SW 1271 (cell line): Measurements from ENCODE around the gene DTNBP1.

Experiments
- DNase-seq, 2 experiments: peaks; one replicate each; lab custom pipeline; 2025; lab: John Stamatoyannopoulos, UW

DTNBP1 gene

DNA sequence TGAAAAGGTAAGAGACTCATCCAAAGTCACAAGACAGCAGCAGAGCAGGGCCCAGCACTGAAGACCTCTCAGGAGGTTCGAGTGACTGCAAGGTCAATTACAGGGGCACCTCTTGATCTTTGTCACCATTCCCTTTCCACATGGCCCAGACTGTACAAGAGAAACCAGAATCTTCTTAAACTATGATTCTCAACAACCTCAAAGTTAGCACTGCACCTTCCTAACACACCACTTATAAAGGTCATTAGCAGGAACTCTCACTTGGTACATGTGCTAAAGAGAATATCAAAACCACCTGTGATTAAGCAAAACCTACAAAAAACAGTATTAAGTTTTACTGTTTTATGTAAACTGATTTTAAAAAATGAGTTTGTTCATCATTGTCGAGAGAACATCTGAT lies 70.2 kb downstream of the DTNBP1 start:
- no peak for DNase-seq

DNA sequence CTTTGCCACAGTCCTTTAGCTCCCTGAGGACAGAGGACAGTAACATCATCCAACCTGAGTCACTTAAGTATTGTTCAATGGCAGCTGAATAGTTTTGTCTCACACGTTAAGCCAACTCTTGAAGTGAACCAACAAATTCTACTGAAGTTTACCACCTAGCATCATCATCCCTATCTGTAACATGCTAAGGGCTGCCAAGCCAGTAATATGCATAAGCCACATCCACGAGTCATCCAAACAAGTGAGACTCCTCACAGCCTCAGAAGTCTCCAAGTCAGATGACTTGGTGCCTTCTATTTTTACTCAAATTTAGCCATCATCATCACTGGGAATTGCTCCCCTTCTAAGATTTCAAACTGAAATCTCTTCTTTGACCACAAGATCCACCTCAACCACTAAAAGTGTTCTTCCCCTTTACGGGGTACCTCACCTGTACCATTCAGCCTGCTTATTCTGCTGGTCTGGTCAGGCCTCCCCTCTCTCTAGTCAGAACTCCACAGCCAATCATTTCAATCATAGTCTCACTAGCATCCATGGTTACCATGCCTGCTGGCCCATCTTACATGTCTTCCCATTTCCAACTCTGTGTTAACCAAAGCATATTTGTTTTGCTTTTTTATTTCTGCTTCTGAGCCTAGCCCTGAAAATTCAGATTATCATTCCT lies 73.7 kb downstream of the DTNBP1 start:
- DNase-seq, result no peak

DNA sequence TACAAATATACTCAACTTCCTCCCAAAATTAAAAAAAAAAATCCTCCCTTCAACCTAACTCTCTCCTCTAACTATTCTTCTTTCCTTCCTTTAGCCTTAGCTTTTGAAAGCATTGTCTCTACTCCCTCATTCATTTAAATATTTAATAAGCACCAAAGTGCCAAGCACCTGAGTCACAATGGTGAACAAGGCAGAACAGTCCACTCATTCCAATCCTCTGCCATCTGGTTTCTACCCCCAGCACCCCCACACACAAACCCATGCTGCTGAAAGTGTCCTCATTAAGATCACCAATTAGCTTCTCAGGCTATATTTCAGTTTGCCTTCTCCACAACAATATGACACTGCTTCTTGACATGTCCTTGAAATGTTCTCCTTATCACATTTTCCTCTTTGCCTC lies 76.3 kb downstream of the DTNBP1 start:
- no peak for DNase-seq

DNA sequence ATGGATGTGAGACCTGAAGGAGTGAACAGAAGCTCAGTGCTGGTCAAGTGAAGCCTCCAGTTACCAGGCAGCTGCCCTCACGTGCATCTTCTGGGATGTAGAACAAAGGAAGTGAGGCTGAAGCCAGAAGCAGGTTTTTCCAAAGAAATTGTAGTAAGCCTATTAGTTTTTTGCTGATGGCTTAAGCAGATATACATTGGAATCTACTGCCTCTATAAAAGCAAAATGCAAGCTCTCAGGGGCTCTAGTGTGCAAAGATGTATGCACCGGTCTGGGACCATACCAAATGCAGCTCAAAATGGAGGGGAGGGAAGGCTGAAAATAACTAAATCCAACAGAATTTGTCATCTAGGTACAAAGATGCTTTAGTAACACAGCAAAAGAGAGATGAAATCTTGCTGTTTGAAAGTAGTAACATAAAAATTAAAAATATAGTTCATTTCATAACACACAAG lies 77.0 kb downstream of the DTNBP1 start:
- DNase-seq, result no peak

DNA sequence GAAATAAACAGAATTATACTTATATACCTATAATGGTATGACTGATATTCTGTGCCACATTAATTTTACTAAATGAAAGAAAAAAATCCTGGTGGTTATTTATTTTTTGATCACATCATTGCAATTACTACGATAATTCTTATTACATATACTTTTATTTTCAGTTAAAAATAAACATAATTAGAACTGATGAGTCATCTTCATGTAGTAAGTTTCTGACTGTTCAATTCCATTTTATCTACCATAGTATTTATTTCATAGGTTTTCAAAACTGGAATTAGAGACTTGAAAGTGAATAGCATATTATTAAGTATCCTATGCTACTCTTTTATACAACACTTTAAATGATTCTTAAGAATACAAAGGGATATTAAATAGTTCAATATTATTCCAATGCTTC lies 80.3 kb downstream of the DTNBP1 start:
- no peak for DNase-seq

DNA sequence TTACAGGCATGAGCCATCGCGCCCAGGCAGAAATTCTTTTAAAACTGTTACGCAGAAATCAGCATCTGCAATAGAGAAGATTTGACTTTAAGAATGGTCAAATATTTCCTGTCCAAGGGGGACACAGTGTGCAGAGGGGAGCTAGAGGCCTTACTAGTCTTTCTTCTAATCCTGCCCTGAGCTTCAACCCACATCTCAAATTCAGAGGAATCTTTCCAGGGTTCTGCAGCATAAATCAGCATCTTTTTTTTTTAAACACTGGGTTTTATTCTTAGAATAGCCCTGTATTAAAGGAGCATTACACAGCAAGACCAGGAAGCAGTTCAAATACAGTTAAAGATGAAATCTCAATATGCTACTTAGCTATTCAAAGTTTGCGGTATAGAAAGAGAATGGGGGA lies 81.1 kb downstream of the DTNBP1 start:
- no peak for DNase-seq

DNA sequence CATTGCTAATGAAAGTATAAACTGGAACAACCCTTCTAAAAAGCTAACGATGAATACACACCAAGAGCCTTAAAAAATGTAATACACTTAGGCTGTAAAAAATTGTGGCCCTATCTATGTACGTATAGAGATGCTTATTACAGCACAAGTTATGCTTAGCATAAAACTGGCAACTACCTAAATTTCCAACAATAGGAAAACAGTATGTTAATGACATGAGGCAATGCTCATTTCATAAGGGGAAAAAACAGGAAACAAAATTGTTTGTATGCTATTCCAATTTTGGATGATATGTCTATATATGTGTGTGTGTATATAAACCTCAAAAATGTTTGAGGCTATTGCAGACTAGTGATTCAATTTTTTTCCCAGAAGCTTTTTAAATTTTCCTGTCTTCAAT lies 82.5 kb downstream of the DTNBP1 start:
- DNase-seq, result no peak

DNA sequence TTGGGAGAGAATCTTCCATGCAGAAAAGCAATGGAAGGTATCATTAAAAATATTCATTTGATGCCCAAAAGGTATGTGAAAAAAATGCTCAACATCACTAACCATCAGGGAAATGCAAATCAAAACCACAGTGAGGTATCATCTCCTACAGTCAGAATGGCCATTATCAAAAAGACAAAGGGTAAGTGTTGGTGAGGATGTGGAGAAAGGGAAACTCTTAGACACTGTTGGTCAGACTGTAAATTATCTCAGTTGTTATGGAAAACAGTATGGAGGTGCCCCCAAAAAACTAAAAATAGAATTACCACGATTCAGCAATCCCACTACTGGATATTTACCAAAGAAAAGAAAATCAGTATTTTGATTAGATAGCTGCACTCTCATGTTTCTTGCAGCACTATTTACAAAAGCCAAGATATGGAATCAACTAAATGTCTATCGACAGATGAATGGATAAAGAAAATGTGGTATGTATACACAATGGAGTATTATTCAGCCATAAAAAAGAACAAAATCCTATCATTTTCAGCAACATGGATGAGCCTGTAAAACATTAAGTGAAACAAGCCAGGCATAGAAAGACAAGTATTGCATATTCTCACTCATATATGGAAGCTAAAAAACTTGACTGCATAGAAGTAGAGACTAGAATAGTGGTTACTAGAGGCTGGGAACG lies 84.0 kb downstream of the DTNBP1 start:
- DNase-seq, result no peak

DNA sequence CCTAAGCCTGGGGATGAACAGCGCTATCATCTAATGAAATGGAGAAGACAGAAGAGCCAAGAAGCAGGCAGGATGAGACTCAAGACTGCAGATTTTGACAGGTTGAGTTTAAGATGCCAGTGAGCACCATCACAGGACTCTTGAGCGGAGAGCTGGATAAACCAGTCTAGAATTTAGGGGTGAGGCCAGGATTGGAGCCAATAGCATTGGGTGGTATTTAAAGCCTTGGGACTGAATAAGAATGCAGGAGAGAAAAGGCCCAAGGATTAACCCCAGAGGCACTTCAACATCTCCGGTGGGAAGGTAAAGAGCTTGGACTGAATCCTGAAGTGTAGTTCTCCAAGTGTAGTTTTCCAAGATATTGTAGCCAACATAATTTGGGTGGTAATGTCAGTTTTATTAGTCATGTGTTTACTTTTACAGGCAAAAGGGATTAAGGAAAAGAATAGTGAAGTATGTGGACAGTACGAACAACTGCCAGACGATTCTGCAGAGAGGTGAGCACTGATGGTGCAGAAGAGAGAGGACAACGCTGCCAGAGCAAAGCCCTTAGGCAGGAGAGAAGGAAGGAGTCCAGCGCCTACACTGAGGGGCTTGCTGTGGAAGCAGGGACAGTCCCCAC lies 85.2 kb downstream of the DTNBP1 start:
- no peak for DNase-seq

DNA sequence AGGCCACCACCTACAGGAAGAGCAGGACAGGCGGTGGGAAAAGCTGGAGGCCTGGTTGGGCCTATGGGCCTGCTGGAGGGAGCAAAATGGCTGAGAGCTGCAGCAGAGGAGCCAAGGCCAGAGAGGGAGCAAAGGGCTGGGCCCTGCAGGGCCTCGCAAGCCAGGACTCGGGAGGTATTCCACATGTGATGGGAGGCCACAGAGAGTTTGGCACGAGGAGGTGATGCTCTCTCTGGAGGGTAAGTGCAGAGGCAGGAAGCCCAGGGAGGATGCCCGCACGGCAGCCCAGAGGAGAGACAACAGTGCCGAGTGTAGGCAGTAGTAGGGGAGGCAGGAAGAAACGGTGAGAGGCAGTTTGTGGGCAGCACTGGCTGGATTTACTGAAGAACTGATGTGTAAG lies 85.7 kb downstream of the DTNBP1 start:
- no peak for DNase-seq

DNA sequence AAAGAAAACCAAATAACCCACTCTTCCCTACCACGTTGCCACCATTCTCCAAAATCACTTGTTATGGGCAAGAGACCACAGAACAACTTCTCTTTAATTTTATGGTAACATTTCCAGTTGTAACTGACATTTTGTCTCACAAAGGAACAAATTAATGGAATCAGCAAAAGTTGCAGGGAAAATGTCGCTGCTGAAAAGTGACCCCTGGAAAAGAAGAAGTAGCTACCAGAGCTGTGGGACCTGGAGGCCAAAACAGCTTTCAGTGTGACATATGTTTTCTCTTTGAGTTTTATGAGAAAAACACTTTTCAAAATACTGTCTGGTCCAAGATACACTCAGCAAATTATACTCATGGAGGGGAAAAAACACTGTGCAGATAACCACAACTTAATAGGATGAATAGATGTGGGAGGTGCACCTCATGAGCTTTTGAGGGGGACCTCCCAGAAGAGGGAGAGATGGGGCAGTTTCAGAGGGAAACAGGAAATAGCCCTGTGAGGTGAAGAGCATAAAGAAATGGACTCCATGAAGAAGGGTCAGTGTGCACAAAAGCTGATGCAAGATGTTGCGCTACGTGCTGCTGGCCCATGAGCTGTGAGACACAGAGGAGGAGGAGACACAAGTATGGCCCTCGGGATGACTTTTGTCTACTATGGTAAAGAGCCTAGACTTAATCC lies 87.3 kb downstream of the DTNBP1 start:
- DNase-seq, result no peak

DNA sequence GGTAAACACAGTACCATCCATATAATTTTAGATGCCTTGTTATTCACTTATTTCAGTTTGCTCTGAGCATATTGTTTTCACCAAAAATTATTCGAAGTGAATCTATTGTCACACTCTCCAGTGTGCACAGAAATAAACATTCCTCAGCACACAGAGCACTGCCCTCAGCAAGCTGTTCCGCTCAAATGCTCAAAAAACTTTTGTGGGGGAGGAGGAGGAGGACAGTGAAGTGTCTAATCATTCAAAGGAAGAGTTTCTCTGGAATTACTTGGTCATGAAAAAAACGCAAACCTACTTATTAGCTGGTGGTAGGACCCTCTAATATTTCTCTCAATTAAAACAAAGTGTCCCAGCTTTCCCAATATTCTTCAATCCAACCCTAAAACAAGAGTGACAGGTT lies 88.3 kb downstream of the DTNBP1 start:
- DNase-seq, result no peak

DNA sequence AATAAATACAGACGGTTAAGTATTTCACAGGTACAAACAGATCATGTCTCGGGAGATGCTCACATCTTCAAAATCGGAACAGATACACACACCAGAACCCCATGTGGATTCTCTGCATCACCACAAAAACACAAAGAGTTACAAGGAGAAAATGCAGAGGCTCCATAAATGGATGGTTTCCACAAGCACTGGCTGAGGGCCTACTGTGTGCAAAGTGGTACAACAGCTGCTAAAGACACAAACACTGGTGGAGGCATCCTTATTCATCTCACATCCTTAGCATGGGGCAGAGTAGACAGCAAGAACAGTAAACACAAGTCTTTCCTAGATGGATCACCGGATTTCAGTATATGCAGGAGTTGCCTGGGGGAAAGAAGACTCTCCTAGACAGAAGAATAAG lies 88.8 kb downstream of the DTNBP1 start:
- no peak for DNase-seq

DNA sequence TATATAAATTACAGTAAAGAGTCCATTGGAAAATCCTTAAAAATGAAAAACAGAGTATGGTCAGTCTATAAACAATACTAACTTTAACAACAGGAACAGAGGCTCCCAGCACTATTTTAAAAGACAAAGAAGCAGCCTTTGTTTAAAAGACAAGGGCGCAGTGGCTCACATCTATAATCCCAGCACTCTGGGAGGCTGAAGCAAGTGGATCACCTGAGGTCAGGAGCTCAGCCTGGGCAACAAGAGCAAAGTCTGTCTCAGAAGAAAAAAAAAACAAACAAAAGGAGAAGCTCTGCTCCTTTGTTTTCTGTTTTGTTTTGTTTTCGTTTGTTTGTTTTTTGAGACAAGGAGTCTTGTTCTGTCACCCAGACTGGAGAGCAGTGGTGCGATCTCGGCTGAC lies 89.4 kb downstream of the DTNBP1 start:
- DNase-seq, result no peak

DNA sequence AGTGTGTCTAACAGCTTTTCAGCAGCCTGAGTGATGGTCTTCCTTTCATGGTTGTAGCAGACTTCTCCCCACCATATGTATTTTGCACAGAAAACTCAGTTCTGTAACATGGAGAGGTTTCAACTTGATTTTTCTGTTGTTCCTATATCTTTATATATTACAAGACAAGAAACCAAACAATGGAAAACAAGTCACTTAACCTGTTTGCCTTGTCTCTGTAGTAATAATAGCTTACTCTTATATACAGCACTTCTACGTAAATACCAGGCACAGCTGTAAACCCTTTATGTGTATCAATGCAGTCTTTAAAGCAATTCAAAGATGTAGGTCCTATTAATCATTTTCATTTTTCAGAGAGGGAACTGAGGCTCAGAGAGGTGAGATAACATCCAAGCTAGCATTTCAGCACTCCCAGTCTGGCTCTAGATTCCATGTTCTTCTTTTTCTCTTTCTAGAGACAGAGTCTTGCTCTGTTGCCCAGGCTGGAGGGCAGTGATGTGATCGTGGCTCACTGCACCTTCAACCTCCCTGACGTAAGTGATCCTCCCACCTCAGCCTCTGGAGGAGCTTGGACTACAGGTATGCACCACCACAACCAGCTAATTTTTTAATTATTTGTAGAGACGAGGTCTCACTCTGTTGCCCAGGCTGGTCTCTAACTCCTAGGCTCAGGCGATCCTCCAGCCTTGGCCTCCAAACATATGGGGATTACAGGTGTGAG lies 90.4 kb downstream of the DTNBP1 start:
- no peak for DNase-seq

DNA sequence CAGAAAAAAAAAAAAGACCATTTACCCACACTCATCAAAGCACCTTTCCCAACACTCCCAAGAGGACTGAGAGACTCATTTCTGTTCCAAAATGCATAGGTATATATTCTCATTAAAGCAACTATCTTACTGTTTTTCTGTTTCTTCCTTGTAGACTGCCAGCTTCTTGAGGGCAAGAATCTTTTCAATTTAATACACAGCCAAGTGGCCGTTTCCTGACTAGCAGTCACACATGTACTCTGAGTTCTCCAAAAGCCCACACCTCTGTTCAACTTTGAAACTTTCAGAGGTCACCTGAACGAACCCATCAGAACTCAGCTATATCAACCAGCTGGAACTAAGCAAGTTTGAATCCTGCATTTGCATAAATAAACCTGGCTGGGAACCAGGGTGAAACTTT lies 92.7 kb downstream of the DTNBP1 start:
- no peak for DNase-seq

DNA sequence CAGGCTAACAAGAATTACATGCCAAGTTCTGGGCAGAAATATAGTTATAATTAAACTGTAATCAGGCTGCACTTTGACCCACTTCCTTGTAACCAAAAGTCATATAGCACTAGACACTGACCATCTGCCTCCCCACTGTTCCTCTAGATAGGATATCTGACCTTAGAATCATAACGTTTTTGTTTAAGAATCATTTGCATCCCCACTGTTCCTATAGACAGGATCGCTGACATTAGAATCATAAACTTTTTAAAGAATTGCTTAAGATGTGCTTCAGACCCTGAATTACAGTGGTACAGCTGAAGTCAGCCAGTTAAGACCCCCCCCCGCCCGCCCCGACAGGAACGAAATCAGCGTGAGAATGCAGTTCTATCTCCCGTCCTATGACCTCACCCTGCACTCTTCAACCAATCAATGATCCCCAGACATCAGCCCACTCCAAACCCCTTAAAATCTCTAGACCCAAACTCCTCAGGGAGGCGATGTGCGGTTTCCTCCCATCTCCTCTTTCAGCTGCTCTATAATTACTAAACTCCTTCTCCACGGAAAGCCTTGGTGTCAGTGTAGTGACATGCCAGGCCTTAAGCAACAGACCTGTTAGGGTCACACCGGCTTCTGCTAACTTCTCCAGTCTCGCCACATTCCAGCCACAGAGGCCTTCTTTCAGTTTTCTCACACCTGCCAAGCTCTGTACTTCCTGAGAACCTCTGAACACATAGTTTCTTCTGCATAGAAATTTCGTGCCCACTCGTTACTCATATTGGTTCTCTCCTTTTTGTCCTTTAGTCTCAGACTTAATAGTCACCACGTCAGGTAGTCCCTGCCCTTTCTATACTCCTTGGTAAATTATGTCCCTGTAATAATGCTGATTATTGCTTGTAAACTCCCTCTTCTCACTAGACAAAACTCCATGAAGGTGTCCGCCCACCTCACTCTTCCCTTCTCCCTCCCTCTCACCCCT lies 93.5 kb downstream of the DTNBP1 start:
- DNase-seq, result no peak

DNA sequence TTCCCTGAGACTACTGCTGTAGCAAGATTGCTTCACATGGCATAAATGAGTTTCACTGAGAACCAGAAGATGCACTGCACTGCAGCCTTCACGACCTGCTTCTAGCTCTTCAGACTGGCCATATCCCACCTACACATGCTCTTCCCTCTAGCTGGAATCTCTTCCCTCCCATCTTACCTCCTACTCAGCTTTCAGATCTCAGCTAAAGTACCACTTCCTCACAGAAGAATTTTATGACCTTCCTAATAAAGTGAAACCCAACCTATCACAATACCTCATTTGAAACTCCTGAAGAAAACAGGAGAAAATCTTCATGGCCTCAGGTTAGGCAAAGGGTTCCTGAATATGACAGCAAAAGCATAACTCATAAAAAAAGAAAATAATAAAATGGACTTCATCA lies 99.9 kb downstream of the DTNBP1 start:
- no peak for DNase-seq

DNA sequence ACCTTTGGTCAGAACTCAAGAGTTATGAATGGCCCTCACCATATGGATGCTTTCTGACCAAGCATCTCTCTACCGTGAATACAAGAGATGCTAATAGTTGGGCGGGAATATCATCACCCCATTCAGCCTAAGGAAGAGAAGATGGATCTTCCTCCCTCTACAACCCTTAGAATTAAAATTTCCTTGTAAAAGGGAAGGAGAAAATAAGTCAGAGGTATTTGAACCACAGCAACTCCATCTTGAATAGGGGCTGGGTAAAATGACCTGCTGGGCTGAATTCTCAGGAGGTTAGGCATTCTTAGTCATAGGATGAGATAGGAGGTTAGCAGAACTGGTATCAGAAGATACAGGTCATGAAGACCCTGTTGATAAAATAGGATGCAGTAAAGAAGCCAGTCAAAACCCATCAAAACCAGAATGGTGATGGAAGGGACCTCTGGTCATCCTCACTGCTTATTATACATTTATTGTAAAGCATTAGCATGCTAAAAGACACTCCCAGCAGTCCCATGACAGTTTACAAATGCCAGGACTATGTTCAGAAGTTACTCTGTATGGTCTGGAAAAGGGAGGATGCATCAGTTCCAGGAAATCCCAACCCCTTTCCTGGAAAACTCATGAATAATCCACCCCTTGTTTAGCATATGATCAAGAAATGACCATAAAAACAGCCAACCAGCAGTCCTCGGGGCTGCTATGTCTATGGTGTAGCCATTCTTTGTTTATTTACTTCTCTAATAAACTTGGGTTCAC lies 101.2 kb downstream of the DTNBP1 start:
- DNase-seq, result no peak

DNA sequence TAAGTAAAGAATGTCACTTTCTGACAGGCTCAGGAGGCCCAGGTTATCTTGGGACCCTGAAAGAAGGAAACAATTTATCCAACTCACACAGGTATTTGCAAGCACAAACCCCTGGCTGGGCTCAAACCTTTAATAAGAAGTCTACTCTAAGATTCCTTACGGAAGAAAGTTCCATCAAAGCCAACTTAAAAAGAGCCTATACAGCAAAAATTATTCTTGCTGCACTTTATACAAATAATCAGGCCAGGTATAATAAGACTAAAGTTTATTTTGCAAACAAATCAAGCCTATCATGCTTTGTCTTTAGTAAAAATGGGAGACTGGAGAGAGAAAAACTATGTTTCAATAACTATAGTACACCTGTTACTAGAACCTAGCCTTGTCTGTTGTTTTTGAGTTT lies 102.1 kb downstream of the DTNBP1 start:
- DNase-seq, result no peak
